CD14-positive monocyte (primary cell): ENCODE measurements around the gene SSBP3. TPM values are rescaled to one million over a fixed set of nuclear protein-coding genes. Genes with fewer than 3 reads are reported as not detected.

Experiments
- DNase-seq, 3 donors: peaks; one replicate each; pipeline ENCODE4 v3.0.0-alpha.2; 2011 to 2022
- H2AFZ ChIP-seq: 2 replicates; pipeline ENCODE4 v1.6.0; 2012; ENCODE audit warnings: mild to moderate bottlenecking, low read depth, low read length, inconsistent platforms; ENCODE audit not compliant: insufficient read depth, poor library complexity, severe bottlenecking
- H3K27ac ChIP-seq, 2 donors: 1 replicate in 1 of 2; 2 replicates in 1 of 2; pipeline ENCODE4 v1.5.1; 2012 to 2013; ENCODE audit warnings: low read length in 2 of 2, control low read depth in 1 of 2, inconsistent platforms in 1 of 2, low read depth in 1 of 2, mild to moderate bottlenecking in 1 of 2
- H3K27me3 ChIP-seq, 2 donors: one replicate each; pipeline versions ENCODE4 v1.6.0 to v1.6.1; 2011 to 2013; ENCODE audit warnings: low read length in 2 of 2; ENCODE audit not compliant: control insufficient read depth in 2 of 2, insufficient read depth in 2 of 2
- H3K36me3 ChIP-seq, 2 donors: replicated peaks in 1 of 2; 1 replicate in 1 of 2; 2 replicates in 1 of 2; pipeline versions ENCODE4 v1.5.1 to v1.6.1; 2012 to 2013; ENCODE audit warnings: low read length in 2 of 2, control low read depth in 1 of 2, inconsistent platforms in 1 of 2, mild to moderate bottlenecking in 1 of 2; ENCODE audit not compliant: insufficient read depth in 2 of 2, control insufficient read depth in 1 of 2
- H3K4me1 ChIP-seq, 2 donors: 1 replicate in 1 of 2; 2 replicates in 1 of 2; pipeline versions ENCODE4 v1.5.1 to v1.6.1; 2012 to 2013; ENCODE audit warnings: low read length in 2 of 2, control low read depth in 1 of 2, inconsistent platforms in 1 of 2, mild to moderate bottlenecking in 1 of 2, moderate library complexity in 1 of 2; ENCODE audit not compliant: insufficient read depth in 2 of 2, control insufficient read depth in 1 of 2
- H3K4me2 ChIP-seq: replicated peaks from 2 replicates; pipeline ENCODE3; 2012; ENCODE audit warnings: low read length, moderate library complexity, mild to moderate bottlenecking; ENCODE audit not compliant: poor library complexity, severe bottlenecking; ENCODE audit errors: extremely low read depth
- H3K4me3 ChIP-seq, 3 experiments: fragments of 200-600 bp in 1 of 3; sonication (generic) in 1 of 3; replicated peaks in 1 of 3; 1 replicate in 2 of 3; 2 replicates in 1 of 3; pipeline ENCODE4 v1.5.1; 2011 to 2013; ENCODE audit warnings: low read length in 3 of 3, mild to moderate bottlenecking in 3 of 3, control low read depth in 2 of 3, low read depth in 2 of 3, inconsistent platforms in 1 of 3, moderate library complexity in 1 of 3
- H3K79me2 ChIP-seq: 2 replicates; pipeline ENCODE4 v1.6.0; 2012; ENCODE audit warnings: mild to moderate bottlenecking, control low read depth, inconsistent platforms, low read length, moderate library complexity; ENCODE audit not compliant: insufficient read depth
- H3K9ac ChIP-seq: 2 replicates; pipeline ENCODE4 v1.6.0; 2017; ENCODE audit warnings: low read length, mild to moderate bottlenecking; ENCODE audit not compliant: insufficient read depth, poor library complexity, severe bottlenecking
- H3K9me3 ChIP-seq, 2 donors: replicated peaks in 1 of 2; 1 replicate in 1 of 2; 2 replicates in 1 of 2; pipeline versions ENCODE4 v1.5.1 to v1.6.1; 2012 to 2013; ENCODE audit warnings: low read length in 2 of 2, control low read depth in 1 of 2; ENCODE audit not compliant: control insufficient read depth in 1 of 2, insufficient read depth in 1 of 2
- H4K20me1 ChIP-seq: 2 replicates; pipeline ENCODE4 v1.6.0; 2012; ENCODE audit warnings: mild to moderate bottlenecking, low read length, control low read depth, moderate library complexity; ENCODE audit not compliant: insufficient read depth
- H3K27ac Mint-ChIP-seq, 7 donors: one replicate each; pipeline ENCODE4 v1.8.0; 2020; ENCODE audit warnings: mild to moderate bottlenecking in 7 of 7, mixed read lengths in 7 of 7, moderate library complexity in 6 of 7, inconsistent platforms in 2 of 7
- H3K27me3 Mint-ChIP-seq, 3 donors: one replicate each; pipeline ENCODE4 v1.8.0; 2021 to 2022; ENCODE audit warnings: low read depth in 3 of 3, mild to moderate bottlenecking in 3 of 3, mixed read lengths in 3 of 3, moderate library complexity in 3 of 3, inconsistent platforms in 1 of 3
- H3K36me3 Mint-ChIP-seq, 2 donors: one replicate each; pipeline ENCODE4 v1.8.0; 2020; ENCODE audit warnings: mixed read lengths in 2 of 2, inconsistent platforms in 1 of 2, mild to moderate bottlenecking in 1 of 2
- H3K4me1 Mint-ChIP-seq: one replicate; pipeline ENCODE4 v1.8.0; 2020; ENCODE audit warnings: mild to moderate bottlenecking, mixed read lengths
- H3K4me3 Mint-ChIP-seq, 2 donors: one replicate each; pipeline ENCODE4 v1.8.0; 2020; ENCODE audit warnings: mild to moderate bottlenecking in 2 of 2, mixed read lengths in 2 of 2, moderate library complexity in 1 of 2
- H3K9me3 Mint-ChIP-seq, 7 donors: one replicate each; pipeline ENCODE4 v1.8.0; 2020 to 2022; ENCODE audit warnings: mixed read lengths in 7 of 7, mild to moderate bottlenecking in 6 of 7, moderate library complexity in 6 of 7, inconsistent platforms in 2 of 7
- CTCF ChIP-seq: fragments of 200-600 bp; IDR thresholded peaks from one replicate; pipeline ENCODE4 v1.8.0; 2022; ENCODE audit warnings: antibody characterized with exemption, mild to moderate bottlenecking
- WGBS: methylation state at CpG from one replicate; pipeline ENCODE4 v1.1.5; 2013; ENCODE audit warnings: missing lambda C conversion rate; ENCODE audit not compliant: insufficient coverage; 5-methylcytosine and 5-hydroxymethylcytosine counted together
- intact Hi-C, 2 donors: fragments of 100-400 bp; cut with micrococcal nuclease; formaldehyde crosslinking; loops; one replicate each; pipeline versions ENCODE4 v1.15.0 to v1.15.1; 2023
- polyA plus RNA-seq, 3 donors: library from polyadenylated mRNA; depleted of rRNA in 1 of 3; unstranded in 2 of 3; stranded (reverse) in 1 of 3; fragments of 300-500 nt in 2 of 3; fragments of >200 nt in 1 of 3; fragmentation: Illumina TruSeq in 2 of 3; gene quantifications; 1 replicate in 2 of 3; 2 replicates in 1 of 3; pipeline ENCODE4 v1.2.3, GENCODE V29; 2012 to 2021

Gene SSBP3
- polyA plus RNA-seq, 3 donors = 4.1 to 30.7 (median 4.3) TPM

GRCh38 chr1:54257346-54257620 lies 148.9 kb downstream of the SSBP3 start:
- peaks cover 6% of the 10 kb centered on the region for H4K20me1 ChIP-seq
- no peak overlapping the region for H3K27ac ChIP-seq
- H3K4me1 Mint-ChIP-seq = peaks cover 6% of the 10 kb centered on the region
- H3K4me3 Mint-ChIP-seq = no peak overlapping the region
- intact Hi-C loops = no loop called here
- no peaks in the 10 kb centered on the region for H3K9me3 ChIP-seq
- H3K4me2 ChIP-seq = no peak overlapping the region
- H3K27me3 ChIP-seq = no peaks in the 10 kb centered on the region
- H3K36me3 Mint-ChIP-seq = peaks cover 9 to 14% of the 10 kb centered on the region in 2 donors
- WGBS = 95% methylated on average over 8 of the region's 10 CpGs
- H3K9me3 Mint-ChIP-seq = peaks cover 0 to 2% (median 0%) of the 10 kb centered on the region in 7 donors
- H3K4me3 ChIP-seq = no peak overlapping the region
- TF ChIP-seq CTCF = no peak
- H3K27ac Mint-ChIP-seq = no peak overlapping the region
- H3K9ac ChIP-seq = no peak overlapping the region
- no peaks in the 10 kb centered on the region for H3K36me3 ChIP-seq
- H2AFZ ChIP-seq = no peak overlapping the region
- H3K4me1 ChIP-seq = no peaks in the 10 kb centered on the region
- no peaks in the 10 kb centered on the region for H3K79me2 ChIP-seq
- peaks cover 0 to 6% (median 4%) of the 10 kb centered on the region in 3 donors for H3K27me3 Mint-ChIP-seq
- no peak for DNase-seq

DNA sequence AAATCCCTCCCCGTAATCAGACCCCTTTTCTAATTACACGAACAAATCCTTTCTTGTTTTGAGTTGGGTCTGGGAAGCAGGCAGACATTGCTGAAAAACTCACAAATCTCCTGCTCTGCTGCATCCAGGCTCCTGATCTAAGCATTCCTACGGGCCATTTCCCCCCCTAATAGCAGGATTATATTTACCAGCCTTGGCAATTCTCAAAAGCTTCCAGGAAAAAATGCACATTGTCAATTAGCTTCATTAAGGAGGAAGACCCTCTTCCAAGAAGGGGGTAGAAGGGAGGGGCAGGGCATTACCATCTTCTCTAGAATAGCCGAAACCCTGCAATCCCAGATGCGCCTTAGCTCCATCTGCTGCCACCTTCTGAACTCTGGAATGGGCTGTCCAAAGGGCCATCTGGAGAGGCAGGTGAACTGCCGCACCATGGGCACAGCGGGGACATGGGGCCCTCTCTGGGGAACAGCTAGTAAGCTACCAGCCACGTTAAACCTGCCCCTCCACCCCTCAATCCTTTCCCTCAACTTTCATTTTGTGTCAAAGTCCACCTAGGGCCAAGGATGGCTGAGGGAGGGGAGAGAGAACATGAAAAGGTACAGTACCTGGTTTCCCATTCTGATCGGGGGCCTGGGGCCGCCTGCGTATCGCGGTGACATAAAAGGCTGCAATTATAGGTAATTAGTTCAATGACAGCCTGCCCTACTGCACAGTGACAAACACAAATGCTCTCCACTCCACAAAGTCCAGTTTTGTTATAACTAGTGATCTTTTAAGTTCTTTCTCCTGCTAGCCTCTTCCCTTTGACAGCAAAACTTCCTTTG lies 149.5 kb downstream of the SSBP3 start:
- Mint-ChIP-seq H3K4me3 (no peak overlapping the region), H3K27me3 (peaks cover 0 to 6% (median 4%) of the 10 kb centered on the region in 3 donors), H3K36me3 (peaks cover 9 to 14% of the 10 kb centered on the region in 2 donors), H3K9me3 (peaks cover 0 to 2% (median 0%) of the 10 kb centered on the region in 7 donors), H3K27ac (peak overlapping the region in 1 of 7 donors; percentile 13), H3K4me1 (peaks cover 6% of the 10 kb centered on the region)
- Histone ChIP-seq H4K20me1 (peaks cover 6% of the 10 kb centered on the region), H3K9me3 (no peaks in the 10 kb centered on the region), H3K4me3 (no peak overlapping the region), H3K27me3 (no peaks in the 10 kb centered on the region), H3K79me2 (no peaks in the 10 kb centered on the region), H3K36me3 (no peaks in the 10 kb centered on the region), H2AFZ (no peak overlapping the region), H3K9ac (no peak overlapping the region), H3K4me2 (no peak overlapping the region), H3K4me1 (no peaks in the 10 kb centered on the region), H3K27ac (no peak overlapping the region)
- WGBS = no CpG with 5 or more reads among the region's 13 CpGs
- no peak for TF ChIP-seq CTCF
- DNase-seq = no peak
- intact Hi-C loops = no loop called here
